Activated naive CD4-positive, alpha-beta T cell (primary cell): ENCODE measurements around the gene FOXL3.

ENCODE experiments used
- DNase-seq, 4 experiments: peaks; one replicate each; lab custom pipeline; 2025; lab: John Stamatoyannopoulos, UW

FOXL3 gene

DNA sequence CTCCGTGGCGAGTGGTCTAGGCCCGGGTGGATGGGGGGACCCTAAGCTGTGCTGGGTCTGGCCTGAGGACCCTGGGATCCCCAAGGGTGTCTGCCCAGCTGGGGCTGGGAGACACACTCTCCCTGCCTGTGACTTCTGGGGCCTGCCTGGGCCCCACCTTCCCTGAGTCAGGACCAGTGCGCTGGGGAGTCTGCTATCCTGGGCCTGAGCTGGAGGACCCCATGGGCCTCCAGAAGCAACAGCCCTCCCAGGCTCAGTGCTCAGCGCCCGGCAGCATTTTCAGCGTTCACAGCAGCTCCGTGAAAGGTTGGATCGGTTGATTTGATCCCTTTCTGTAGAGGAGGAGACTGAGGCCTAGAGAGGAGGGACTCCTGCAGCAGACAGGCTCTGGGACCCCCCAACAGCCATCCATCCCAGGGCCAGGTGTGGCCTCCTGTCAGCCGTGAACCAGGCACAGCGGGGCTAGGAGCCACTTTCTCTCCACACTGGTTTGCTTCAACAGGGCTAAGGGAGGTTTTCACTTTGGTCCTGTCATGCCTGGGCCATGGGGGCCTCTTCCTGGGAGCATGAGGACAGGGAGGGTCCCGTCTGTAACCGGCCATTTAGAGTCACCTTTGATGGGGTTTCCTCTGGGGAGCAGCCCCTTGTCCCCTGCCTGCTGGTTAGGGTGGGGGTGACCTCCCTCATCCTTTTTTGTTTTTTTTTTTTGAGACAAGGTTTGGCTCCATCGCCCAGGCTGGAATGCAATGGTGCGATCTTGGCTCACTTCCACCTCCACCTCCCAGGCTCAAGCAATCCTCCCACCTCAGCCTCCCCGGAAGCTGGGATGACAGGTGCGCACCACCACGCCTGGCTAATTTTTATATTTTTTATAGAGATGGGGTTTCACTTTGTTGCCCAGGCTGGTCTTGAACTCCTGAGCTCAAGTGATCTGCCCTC, 12.4 kb downstream of the FOXL3 start:
- no peak for DNase-seq

GRCh38 chr7:303425-303824, 13.5 kb downstream of the FOXL3 start:
- DNase-seq, result no peak

GRCh38 chr7:303884-304573, 14.1 kb downstream of the FOXL3 start:
- no peak for DNase-seq

DNA sequence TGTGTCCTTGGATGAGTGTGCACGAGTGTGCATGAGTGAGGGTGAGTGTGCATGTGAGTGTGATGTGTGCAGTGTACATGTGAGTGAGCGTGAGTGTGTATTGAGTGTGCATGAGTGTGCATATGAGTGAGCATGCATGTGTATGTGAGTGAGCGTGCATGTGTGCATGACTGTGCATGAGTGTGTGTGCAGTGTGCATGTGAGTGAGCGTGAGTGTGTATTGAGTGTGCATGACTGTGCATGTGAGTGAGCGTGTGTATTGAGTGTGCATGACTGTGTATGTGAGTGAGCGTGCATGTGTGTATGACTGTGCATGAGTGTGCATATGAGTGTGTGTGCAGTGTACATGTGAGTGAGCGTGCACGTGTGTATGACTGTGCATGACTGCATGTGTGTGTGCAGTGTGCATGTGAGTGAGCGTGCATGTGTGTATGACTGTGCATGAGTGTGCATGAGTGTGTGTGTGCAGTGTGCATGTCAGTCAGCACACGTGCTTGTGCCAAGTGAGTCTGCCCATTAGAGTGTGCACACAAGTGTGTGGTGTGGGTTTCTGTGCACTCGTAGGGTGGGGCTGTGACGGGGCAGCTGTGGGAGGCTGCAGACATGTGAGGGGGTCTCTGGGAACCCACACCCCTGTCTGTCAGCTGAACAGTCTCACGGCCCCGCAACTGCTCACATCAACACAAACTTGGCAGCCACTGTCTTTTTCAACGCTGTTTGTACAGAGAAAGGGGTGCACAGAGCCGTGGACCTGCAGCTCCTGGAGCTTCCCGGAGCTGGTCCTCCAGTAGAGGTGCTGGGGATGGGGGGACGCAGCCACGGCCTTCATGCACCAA, 14.8 kb downstream of the FOXL3 start:
- no peak for DNase-seq

DNA sequence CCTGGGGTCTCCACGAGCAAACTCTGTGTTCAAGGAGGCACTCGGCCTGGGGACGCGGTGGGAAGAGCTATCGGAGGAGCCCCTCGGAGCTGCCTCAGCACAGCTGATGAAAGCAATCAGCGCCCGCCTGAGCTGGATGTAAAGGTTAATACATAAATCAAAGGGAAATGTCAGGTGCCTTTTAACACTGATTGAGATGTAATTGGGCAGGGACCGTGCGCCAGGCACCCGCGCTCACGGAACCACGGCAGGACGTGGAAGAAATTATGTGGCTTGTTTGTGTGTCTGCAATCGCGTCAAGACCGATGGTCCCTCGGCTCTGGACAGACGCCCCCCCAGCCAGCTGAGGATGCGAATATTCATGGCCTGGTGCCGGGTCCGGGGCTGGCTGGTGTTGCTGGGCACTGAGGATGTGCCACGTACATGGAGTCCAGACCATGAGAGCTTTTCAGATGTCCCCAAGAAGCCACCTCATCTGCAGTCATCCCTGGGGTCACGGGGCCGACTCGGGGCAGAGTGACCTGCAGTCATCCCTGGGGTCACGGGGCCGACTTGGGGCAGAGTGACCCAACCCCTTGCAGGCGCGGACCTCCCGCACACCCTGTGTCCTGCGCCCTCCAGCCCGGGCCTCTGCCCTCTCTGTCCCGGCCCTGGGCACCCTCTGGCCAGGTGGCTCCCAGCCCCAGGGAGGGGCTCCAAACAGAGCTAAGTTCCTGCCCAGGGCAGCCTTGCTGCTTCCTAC, 15.6 kb downstream of the FOXL3 start:
- DNase-seq, result no peak

DNA sequence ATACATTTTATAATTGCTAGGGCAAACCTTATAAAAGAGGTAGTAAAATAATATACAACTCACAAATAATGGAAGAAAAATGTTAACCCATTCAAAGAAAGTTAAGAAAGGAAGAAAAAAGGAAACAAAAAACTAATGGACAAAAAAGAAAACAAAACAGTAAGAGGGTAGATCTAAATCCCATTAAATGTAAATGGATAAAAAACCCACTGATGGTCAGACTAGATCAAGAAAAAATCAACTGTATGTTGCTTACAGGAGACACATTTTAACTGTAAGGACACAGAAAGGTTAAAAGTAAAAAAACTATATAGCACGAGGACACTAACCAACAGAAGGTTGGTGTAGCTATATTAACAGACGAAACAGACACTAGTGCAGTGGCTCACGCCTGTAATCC, 18.0 kb downstream of the FOXL3 start:
- DNase-seq, result no peak

DNA sequence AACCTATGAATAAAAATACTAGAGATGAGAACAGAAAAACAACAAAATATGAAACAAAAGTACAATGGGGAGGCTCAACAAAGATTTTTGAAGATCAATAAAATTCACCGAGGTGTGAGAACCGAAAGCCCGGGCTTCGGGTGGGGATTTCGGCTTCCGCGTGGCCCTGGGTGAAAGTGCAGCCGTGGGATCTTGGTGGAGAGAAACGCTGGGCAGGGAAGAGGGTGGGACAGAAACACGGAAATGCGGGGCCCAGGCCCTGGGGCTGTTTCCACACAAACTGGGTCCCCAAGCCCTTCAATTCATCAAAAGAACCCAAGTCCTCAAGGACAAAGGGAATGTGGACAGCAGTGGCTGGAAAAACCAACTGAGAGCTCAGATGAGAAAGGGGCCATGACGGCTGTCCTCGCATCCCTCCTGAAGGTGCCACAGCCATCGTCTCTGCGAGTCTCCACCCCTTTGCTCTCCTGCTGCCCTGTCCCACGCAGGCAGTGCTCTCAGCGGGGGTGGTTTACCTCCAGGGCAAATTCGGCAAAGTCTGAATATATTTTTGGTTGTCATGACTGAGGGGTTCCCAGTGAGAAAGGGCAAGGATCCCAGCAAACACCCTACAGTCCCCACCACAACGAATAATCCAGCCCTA, 19.7 kb downstream of the FOXL3 start:
- DNase-seq, result no peak

- DNase-seq, result no peak
Measured at GRCh38 chr7:311131-311680, 21.2 kb downstream of the FOXL3 start.

DNA sequence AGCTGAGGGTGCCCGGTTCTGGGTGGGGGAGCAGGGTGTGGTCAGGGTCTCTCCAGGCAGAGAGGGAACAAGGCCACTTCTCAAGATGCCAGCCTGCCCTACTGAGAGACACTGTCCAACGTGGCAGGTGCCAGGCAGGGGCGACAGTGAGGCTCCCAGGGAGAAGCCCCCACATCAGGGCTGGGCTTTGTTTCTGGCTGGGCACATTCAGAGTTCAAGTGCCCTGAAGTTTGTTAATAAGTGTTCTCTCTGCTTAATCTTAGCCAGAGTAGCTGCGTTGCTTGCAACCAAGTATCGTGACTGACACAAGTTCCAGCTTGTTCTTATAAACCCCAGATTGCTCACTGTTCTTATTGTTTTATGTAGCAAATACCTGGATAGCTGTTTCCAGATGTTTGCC, 21.8 kb downstream of the FOXL3 start:
- no peak for DNase-seq

GRCh38 chr7:312424-312823, 22.5 kb downstream of the FOXL3 start:
- no peak for DNase-seq

- DNase-seq, result no peak
Measured at GRCh38 chr7:314853-315252, 24.9 kb downstream of the FOXL3 start.

- DNase-seq, result no peak
Measured at GRCh38 chr7:315516-316265, 25.7 kb downstream of the FOXL3 start.

DNA sequence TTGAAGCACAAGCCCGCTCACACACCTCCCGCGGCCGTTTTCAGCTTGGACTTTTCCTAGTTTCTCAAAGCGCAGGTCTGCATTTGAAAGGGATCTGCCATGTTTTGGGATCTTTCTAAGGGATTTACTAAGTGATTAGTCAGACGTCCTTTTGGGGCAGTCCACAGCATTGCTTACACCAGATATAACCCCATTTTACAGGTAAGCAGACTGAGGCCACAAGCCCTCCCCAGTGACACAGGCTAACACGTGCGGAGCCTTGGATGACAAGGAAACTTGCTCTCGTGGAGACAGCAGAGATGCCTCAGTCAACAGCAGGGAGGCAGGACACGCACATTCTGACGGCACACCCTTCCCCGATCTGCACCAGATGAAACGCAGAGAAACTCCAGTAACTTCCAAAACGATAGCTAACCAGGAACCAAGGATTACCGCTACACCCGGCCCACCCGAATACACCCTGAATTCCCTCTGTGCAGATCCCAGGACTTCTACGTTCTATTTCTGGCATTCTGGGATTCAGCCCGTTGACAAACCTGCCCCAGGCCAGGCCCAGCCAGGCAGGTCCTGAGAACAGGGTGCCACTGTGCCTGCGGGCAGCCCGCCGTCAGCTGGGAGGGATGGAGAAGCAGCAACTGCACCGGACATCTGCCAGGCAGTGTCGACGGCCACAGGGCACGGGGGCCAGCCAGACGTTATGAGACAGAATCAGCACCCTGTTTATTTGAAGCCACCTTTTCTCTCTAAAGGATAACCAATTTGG, 27.9 kb downstream of the FOXL3 start:
- no peak for DNase-seq

DNA sequence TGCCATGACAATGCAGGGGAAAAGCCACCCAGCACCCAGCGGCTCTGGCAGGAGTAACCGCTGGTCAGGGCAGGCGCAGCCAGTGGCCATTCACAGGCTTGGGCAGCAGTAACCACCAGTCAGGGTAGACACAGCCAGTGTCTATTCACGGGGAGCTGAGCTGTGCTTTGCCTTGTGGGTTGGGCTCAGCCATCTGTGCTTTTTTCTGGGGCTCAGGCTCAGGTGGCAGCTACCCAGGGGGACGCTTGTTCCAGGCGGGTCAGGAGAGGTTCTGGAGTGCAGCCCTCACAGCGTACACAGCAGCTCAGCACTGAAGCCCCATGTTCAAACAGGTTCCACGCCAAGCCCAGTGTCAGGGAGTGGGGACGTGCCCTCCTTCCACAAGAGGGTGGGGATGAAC, 28.5 kb downstream of the FOXL3 start:
- no peak for DNase-seq

DNA sequence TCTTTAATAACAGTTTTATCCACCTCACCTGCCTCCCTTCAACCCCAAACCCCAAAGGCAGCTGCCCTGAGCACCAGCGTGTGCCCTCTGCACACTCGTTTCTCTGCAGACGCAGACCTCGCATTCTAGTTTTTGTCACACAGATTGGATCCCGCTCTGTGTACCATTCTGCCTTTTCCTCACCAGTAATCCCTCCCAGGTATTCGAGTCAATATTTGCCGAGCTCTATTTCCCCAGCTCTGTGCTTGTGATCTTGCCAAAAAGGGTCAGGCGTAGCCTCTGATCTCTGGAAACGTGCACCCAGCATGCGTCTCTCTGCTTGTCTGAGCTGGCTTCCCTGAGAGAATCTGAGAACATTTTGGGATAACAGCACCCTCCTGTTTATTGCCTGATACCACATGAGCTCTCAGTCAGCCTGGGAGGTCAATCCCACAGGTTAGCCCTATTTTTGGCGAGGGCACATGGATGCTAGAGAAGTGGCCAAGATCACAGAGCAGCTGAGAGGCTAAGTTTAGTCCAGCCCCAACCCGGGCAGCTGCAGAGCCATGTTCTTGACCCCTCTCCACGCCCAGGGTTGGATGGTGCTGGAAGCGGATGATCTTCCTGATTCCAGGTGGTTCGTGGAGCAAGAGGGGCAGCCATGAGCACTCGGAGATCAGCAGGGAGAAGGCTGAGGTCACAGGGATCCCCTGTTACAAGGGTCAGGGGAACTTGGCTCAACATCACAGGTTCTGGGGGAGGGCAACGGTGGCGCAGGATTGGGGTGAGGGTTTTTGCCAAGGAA, 29.1 kb downstream of the FOXL3 start:
- no peak for DNase-seq

- no peak for DNase-seq
Measured at GRCh38 chr7:320297-320696, 30.3 kb downstream of the FOXL3 start.

- DNase-seq, result peak; percentile 77 to 91 (median 88)
Measured at GRCh38 chr7:322111-322671, 32.2 kb downstream of the FOXL3 start.

GRCh38 chr7:322708-323111, 32.7 kb downstream of the FOXL3 start:
- DNase-seq, result no peak
